ENCODE measurements around the gene THTPA.
"Not testable (repeated sequence)": the region's sequence is repeated elsewhere in the genome, so short reads cannot be mapped to it uniquely, and the experiment has no call there.

The THTPA gene

GRCh38 chr14:23533652-23534435 lies 22.2 kb upstream of the THTPA start:
- FAIRE-seq: no peak

DNA sequence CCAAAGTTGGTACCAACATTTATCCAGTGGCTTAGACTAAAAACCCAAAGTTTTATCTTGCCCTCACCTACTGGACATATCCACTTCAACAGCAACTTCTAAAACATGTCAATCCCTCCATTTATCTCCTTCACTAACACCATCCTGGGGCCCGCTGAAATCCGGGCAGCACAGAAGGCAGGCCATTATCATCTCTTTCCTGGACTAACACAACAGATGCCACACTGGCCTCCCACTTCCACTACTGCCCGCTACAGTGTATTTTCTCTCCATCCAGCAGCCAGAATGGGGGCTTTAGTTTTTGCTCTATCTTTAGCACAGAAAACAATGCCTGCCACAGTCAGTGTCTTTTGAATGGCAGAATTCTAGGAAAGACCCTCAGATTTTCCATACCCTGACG lies 20.1 kb upstream of the THTPA start:
- no peak for FAIRE-seq

DNA sequence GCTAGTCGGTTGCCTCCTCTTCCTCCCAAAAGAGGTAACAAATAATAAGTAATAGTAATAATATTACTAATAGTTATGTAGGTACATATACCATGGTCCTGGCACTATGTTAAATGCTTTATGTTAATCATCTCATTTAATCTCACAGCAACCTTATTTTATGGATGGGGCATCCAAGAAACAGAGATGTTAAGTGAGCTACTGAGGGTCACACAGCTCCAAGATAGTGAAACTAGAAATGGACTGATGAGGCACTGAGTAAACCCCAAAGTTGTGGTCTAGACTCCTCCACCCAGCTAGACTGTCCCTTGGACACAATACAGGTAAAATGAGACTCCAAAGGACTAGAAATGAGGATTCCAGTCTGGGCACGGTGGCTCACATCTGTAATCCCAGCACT lies 19.6 kb upstream of the THTPA start:
- FAIRE-seq: no peak

GRCh38 chr14:23536906-23537305 lies 19.2 kb upstream of the THTPA start:
- not testable (repeated sequence) for FAIRE-seq

GRCh38 chr14:23537351-23538049 lies 18.6 kb upstream of the THTPA start:
- no peak for FAIRE-seq

GRCh38 chr14:23538050-23538718 lies 17.9 kb upstream of the THTPA start:
- FAIRE-seq: no peak

DNA sequence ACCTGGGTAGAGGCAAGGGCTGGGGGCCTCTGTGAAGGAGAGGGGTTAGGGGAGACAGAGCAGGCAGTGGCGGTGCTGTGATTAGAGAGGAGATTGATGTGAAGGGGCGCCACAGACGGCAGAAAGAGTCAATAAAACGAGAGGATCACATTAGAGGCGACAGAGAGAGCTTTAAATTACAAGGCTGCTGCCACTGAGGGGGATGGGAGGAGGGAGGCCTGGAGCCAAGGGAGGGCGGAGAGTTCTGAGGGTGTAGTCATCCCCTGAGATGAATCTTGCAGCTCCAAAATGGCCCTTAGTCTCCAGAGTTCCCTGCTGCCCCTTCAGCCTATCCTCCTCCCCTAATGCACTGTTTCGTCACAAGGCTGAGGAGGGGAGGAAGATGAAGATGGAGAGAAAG lies 17.3 kb upstream of the THTPA start:
- no peak for FAIRE-seq

- FAIRE-seq: no peak
These were observed 16.6 kb upstream of the THTPA start for GRCh38 chr14:23539248-23540140.

GRCh38 chr14:23540141-23540469 lies 16.0 kb upstream of the THTPA start:
- FAIRE-seq: no peak

- FAIRE-seq: no peak
These were observed 13.8 kb upstream of the THTPA start for GRCh38 chr14:23542261-23542660.

- no peak for FAIRE-seq
These were observed 12.7 kb upstream of the THTPA start for GRCh38 chr14:23543403-23543802.

- no peak for FAIRE-seq
These were observed 11.3 kb upstream of the THTPA start for GRCh38 chr14:23544511-23545447.

GRCh38 chr14:23545740-23546365 lies 10.2 kb upstream of the THTPA start:
- no peak for FAIRE-seq

DNA sequence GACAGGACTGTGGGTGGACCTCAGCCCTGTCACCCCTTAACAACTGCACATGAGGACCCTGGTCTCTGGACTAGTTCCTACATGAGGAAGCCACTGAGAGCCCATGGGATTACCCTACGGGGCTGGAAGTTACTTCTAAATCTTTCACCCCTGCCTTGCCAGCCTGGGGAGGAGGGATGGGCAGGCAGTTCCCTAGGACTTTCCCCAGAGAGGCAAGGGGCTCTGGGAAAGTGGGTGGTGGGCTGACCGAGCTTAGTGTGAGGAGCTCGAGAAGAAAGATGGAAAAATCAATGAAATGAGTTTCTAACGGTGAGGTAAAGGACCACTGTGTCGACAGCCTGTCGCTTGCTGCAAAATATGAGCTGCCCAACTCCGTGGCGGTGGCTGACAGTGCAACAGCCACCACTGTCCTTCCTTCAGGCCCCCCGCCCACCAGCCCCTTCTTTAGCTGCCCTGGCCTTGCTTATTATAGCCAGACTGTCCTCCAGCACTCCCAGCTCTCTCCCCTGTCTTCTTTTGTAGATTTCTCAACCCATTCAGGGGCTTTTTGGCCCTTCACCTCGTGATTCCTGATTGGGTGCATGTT lies 9.5 kb upstream of the THTPA start:
- no peak for FAIRE-seq

- FAIRE-seq: no peak
These were observed 8.1 kb upstream of the THTPA start for GRCh38 chr14:23547924-23548323.

DNA sequence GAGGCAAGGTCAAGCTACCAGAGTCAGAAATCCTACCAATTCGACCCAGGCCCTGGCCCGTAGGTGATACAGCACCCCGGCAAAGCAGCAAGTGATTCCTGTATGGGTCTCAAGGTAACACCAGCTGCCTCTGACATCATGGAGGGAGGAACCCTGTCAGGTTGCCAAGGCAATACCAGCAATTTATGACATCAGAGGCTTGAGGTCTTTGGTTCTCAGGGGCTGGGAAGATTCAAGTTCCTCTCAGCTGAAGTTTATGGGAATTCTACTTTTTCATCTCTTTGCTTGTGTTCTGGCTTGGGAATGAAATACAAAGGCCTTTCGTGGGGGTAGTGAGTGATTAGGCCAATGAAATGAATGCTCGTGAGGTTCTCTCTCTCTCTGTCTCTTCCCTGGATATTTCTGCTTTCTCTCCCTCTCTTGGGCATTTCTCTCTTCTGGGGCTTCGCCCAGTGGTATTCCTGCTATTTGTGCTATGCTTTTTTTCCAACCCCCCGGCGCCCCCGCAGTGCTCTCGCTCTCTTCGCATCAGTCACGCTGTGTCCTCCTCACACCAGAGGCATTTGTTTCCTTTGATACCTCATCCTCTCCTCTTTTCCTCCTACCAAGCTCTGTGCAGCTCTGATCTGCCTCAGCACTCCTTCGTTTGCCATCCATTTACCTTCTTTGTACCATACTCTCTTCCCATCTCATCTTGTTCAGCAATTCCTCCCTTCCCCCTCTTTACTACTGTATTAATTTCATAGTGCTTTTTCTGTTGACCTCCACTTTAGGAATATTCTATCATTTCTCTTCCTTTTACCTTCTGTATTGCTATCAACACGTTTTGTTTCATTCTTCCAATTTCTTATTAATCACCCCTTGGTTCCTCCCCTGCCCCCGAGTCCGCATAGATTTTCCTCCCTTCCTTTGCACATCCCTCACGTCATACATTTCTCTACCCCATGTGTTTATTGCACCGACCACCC lies 7.4 kb upstream of the THTPA start:
- no peak for FAIRE-seq

DNA sequence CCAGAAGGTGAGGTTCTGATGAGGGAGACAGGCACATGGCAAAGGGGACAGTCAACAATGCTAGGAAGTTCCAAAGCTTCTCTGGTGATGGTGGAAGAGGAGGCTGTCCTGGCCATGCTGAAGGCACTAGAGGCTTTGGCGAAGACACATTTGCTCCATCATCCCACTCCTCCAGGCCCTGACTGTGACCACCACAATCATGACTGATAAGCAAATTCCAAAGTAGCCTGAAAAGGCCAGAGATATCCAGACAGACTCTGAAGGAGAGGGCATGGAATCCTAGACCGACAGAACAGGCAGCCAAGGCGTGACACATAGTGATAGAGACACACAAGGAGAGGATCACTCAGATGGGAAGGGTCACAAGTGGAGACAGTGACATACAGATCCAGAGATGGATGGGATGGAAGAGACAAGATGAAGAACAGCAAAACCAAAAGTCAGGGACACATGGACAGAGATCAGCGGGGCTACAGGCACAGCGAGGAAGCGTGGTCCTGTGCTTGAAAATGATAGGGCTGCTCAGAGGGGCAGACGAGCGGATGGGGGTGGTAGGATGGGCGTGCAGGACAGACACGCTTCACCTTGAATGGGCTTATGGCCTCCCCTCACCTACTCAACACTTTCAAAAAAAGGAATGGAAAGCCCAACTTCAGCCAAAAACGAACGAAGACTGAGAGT lies 5.8 kb upstream of the THTPA start:
- FAIRE-seq: no peak

- FAIRE-seq: no peak
These were observed 5.2 kb upstream of the THTPA start for GRCh38 chr14:23550812-23551265.
